Measurements from ENCODE around the gene MYBPHL.
"Not testable (repeated sequence)": the region's sequence is repeated elsewhere in the genome, so short reads cannot be mapped to it uniquely, and the experiment has no call there.

MYBPHL gene

DNA sequence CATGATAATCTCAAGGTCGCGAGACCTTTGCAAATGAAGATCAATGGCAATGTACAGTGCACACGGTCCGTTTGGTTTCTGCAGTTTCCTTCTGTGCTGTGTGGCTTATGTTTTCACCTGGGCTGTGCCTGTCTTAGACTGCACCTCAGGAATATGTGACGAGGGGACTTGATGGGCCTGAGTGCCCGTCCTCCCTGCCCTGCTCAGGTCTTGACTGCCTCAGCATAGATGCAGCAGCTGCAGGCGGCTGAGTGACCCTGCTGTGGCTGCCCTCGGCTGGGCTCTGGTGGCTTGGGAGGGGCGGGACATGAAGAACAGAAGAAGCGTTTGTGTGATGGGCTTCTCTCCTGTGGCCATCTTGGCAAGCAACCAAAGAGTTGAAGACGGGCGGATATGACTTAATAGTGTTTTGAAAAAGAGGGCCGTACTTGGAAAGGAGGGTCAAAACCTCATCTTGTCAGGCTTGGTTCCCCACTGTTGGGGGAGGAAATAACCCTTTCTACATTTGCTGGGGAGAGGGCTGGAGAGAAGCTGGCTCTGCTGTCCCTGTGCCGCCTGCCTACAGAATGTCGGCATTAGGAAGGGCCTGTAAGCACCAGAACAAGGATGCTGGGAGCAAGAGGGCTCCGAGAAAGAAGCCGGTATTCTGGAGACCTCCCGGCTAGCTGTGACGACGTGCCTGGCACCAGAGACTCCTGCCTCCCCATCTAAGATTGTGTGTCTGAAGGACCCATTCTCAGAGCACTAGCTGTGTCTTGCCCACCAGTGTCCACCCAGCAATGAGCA, 7.1 kb downstream of the MYBPHL start:
- no peaks in the 10 kb centered on the region for H3K27me3 ChIP-seq (ENCODE audit: insufficient read depth, low read length)
- H3K9me3 ChIP-seq (ENCODE audit: low read length): no peaks in the 10 kb centered on the region
- H3K36me3 ChIP-seq (ENCODE audit: insufficient read depth, low read length): no peaks in the 10 kb centered on the region
- no peak overlapping the region for H2AFZ ChIP-seq (ENCODE audit: low read depth, low read length)
- H3K4me3 ChIP-seq (ENCODE audit: low read length): no peak overlapping the region
- H3K4me1 ChIP-seq (ENCODE audit: insufficient read depth, low read length): peaks cover 9% of the 10 kb centered on the region

DNA sequence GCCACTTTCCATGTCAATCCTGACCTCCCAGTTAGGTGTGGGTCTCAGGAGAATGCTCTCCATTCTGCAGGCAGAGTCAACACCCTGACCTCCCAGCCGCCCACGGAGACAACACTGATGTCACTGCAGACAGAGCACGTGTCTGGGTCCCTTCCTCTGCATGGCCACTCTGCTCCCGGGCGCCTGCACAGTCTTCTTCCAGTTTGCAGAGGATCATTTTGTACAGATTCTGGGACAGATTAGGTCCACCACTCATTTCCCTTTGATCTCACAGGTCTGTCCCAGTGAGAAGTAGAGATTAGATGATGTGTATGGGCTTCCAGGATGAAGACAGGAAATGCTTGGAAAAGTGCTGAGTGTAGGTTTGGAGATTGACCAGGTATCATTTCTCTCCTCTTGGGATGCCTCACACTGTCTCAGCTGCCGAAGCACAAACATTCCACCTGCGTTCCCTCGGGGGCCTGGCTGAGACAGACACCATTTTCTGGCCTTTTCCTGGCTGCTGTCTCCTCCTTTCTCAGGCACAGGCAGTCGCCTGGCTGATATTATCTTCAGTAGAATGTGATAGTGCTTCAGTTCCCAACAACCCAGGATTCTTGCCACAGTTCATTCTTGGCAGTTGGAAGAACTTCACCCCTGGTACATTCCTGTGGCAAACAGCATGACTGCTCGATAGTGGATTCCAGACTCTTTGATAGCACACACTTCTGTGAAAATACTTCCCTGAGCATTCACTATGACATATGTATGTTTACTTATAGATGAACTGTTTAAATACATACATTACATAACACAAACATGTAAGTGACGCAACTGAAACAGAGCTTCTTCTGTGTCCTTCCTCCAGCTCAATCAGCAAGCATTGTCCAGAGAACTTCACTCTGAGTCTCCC, 7.9 kb downstream of the MYBPHL start:
- no peak overlapping the region for H3K4me3 ChIP-seq (ENCODE audit: low read length)
- H3K27me3 ChIP-seq (ENCODE audit: insufficient read depth, low read length): no peaks in the 10 kb centered on the region
- H3K36me3 ChIP-seq (ENCODE audit: insufficient read depth, low read length): no peaks in the 10 kb centered on the region
- no peak overlapping the region for H2AFZ ChIP-seq (ENCODE audit: low read depth, low read length)
- no peaks in the 10 kb centered on the region for H3K9me3 ChIP-seq (ENCODE audit: low read length)
- peaks cover 3% of the 10 kb centered on the region for H3K4me1 ChIP-seq (ENCODE audit: insufficient read depth, low read length)

DNA sequence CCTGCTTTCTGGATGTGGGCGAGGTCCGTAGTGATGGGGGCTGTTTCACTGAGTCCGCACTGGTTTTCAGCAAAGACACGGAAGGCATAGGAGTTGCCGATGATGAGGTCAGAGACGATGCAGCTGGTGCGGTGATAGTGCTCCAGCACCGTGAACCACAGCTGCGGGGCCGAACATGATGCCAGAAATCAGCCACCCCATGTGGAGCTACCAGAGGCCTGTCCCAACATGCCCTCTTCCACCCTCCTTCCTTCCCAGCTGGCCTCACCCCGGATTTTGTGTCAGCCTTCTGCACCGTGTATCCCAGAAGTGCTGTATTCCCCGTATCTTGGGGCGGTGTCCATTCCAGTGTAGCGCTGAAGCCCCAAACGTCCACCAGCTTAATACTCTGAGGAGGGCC, 10.0 kb downstream of the MYBPHL start:
- Histone ChIP-seq H3K36me3 (ENCODE audit: insufficient read depth, low read length) (no peaks in the 10 kb centered on the region), H2AFZ (ENCODE audit: low read depth, low read length) (no peak overlapping the region), H3K4me1 (ENCODE audit: insufficient read depth, low read length) (peaks cover 11% of the 10 kb centered on the region)

DNA sequence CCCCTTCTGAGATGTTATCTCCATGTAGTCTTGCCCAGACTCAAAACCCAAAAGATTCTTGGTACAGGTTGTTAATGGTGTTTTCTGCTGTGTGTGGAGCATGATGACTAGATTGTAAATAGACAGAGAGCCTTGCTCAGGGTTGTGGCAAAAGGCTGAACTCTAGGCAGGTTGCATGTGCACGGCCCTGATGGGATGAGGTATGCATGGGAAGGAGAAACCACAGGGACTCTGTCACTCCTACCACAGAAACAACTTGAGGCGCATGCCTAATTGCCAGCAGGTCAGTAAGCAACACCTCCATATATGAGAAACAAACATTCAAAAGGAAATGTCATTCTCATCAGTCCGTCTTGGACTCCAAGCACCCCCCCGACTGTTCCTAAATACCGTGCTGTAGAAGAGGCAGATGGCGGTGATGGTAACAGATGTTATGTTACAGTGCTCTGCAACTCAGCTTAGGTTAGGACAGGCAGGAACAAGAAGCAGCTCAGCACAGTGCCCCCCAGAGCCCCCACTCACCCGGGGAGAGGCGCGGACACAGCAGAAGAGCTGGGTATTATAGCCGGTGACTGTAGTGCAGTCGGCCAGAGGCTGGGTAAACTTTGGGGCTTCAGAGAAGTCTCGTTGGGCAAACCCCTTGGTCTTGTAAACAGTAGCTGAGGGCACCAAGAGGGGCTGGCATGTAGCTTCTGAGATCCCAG, 10.9 kb downstream of the MYBPHL start:
- Histone ChIP-seq H3K9me3 (ENCODE audit: low read length) (no peaks in the 10 kb centered on the region), H3K36me3 (ENCODE audit: insufficient read depth, low read length) (no peaks in the 10 kb centered on the region), H3K27me3 (ENCODE audit: insufficient read depth, low read length) (no peaks in the 10 kb centered on the region), H3K4me1 (ENCODE audit: insufficient read depth, low read length) (peaks cover 11% of the 10 kb centered on the region), H3K4me3 (ENCODE audit: low read length) (no peak overlapping the region), H2AFZ (ENCODE audit: low read depth, low read length) (no peak overlapping the region)

More for the DNA sequence above, 10.0 kb downstream of the MYBPHL start:
- Histone ChIP-seq H3K27me3 (ENCODE audit: insufficient read depth, low read length) (no peaks in the 10 kb centered on the region), H3K9me3 (ENCODE audit: low read length) (no peaks in the 10 kb centered on the region), H3K4me3 (ENCODE audit: low read length) (no peak overlapping the region)

DNA sequence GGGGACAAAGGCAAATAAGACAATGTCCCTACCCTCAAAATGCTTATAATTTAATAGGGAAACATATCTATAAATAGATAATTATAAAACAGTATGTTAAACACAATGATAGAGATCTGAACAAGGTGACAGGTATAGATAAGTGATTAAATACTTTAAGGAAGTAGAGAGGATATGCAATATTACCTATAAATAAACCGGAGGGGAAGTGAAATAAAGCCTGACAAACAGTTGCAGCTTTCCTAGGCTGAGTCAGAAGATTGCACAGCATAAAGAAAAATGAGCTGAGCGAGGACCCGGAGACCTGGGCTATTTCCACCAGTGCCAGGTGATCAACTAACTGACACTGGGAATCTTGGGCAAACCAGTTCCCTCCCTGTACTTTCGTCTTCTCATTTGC, 12.3 kb downstream of the MYBPHL start:
- Histone ChIP-seq H3K4me1 (ENCODE audit: insufficient read depth, low read length) (peaks cover 14% of the 10 kb centered on the region), H2AFZ (ENCODE audit: low read depth, low read length) (no peak overlapping the region), H3K36me3 (ENCODE audit: insufficient read depth, low read length) (no peaks in the 10 kb centered on the region), H3K27me3 (ENCODE audit: insufficient read depth, low read length) (no peaks in the 10 kb centered on the region), H3K4me3 (ENCODE audit: low read length) (no peak overlapping the region), H3K9me3 (ENCODE audit: low read length) (no peaks in the 10 kb centered on the region)

DNA sequence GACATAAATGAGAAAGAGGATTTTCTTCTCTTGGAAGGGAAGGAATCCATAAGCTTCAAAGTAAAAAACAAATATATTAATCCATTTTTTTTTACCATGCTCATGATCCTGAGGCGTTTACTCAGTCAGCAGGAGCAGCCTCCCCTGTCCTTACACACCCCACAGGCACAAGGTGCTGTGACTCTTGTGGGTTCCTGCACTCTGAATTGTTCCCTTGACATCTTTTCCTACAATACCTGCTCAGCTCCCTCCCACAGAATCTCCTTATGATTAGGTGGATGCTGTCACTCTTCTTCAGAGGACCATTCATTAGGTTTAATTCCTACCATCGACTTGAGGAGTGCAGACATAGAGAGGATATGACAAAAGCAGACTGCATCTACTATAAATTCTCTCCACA, 13.8 kb downstream of the MYBPHL start:
- Histone ChIP-seq H2AFZ (ENCODE audit: low read depth, low read length) (no peak overlapping the region), H3K36me3 (ENCODE audit: insufficient read depth, low read length) (no peaks in the 10 kb centered on the region), H3K4me3 (ENCODE audit: low read length) (no peak overlapping the region), H3K27me3 (ENCODE audit: insufficient read depth, low read length) (no peaks in the 10 kb centered on the region), H3K4me1 (ENCODE audit: insufficient read depth, low read length) (peaks cover 11% of the 10 kb centered on the region), H3K9me3 (ENCODE audit: low read length) (no peaks in the 10 kb centered on the region)

DNA sequence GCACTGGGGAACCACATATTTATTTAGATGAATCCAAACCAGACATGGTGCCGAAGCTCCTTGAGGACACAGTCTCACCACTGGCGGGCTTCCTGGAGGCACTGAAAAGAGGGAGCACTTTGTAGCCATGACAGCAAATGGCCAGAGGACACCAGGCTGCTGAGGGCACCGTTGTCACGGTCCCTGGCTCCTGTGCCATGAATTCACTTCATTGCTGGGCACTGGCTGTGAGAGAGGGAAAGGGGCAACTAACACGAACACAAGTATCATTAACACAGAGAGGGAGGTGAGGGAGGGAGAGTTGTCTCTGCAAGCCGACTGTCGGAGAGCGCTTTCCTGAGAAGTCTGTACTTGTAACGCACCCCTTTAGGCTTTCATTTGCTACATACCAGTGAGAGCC, 14.4 kb downstream of the MYBPHL start:
- Histone ChIP-seq H3K9me3 (ENCODE audit: low read length) (no peaks in the 10 kb centered on the region), H3K4me3 (ENCODE audit: low read length) (no peak overlapping the region), H3K27me3 (ENCODE audit: insufficient read depth, low read length) (no peaks in the 10 kb centered on the region), H2AFZ (ENCODE audit: low read depth, low read length) (no peak overlapping the region), H3K36me3 (ENCODE audit: insufficient read depth, low read length) (no peaks in the 10 kb centered on the region), H3K4me1 (ENCODE audit: insufficient read depth, low read length) (peaks cover 11% of the 10 kb centered on the region)

DNA sequence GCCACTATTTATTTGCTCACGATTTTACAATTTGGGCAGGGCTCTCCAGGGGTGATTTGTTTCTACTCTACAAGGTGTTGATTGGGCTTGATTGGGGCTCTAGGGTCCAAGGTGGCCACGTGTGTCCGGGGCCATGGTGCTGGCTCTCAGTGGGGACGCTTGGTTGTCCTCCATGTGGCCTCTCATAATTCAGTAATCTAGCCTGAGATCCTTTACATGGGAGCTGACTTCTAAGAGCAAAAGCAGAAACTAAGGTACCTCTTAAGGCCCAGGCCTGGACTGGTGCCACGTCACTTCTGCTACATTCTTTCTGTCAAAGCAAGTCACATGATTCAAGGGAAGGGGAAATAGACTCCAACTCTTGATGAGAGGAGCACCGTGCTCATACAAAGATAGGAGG, 15.8 kb downstream of the MYBPHL start:
- H3K4me3 ChIP-seq (ENCODE audit: low read length): no peak overlapping the region
- no peak overlapping the region for H2AFZ ChIP-seq (ENCODE audit: low read depth, low read length)
- no peaks in the 10 kb centered on the region for H3K9me3 ChIP-seq (ENCODE audit: low read length)
- H3K27me3 ChIP-seq (ENCODE audit: insufficient read depth, low read length): no peaks in the 10 kb centered on the region
- no peaks in the 10 kb centered on the region for H3K36me3 ChIP-seq (ENCODE audit: insufficient read depth, low read length)
- peaks cover 20% of the 10 kb centered on the region for H3K4me1 ChIP-seq (ENCODE audit: insufficient read depth, low read length)

DNA sequence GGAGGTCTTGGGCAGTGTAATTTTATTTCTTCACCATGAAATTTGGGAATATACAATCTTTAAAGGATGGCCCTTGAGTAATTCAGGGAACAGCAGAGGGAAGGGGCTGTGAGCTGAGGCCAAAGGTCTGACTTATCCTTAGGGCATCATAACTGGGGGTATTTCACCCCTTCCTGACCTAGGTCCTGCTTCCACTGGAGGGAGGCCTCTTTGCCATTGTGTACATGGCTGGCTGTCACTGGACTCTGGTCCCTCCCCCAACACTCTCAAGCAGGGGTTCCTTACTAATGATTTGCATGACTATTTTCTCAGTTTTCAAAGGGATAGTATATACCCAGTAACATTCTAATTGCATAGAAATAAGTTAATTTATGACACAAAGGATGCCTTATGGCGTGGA, 16.7 kb downstream of the MYBPHL start:
- Histone ChIP-seq H3K4me3 (ENCODE audit: low read length) (no peak overlapping the region), H3K4me1 (ENCODE audit: insufficient read depth, low read length) (peaks cover 28% of the 10 kb centered on the region), H3K27me3 (ENCODE audit: insufficient read depth, low read length) (no peaks in the 10 kb centered on the region), H3K36me3 (ENCODE audit: insufficient read depth, low read length) (no peaks in the 10 kb centered on the region), H3K9me3 (ENCODE audit: low read length) (no peaks in the 10 kb centered on the region), H2AFZ (ENCODE audit: low read depth, low read length) (no peak overlapping the region)

DNA sequence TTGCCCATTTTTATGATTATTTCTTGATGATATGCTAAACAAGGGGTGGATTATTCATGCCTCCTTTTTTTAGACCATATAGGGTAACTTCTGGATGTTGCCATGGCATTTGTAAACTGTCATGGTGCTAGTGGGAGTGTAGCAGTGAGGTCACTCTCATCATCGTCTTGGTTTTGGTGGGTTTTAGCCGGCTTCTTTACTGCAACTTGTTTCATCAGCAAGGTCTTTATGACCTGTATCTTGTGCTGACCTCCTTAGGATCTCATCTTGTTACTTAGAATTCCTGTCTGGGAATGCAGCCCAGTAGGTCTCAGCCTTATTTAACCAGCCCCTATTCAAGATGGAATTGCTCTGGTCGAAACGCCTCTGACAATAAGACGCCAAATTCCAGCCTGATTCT, 20.0 kb downstream of the MYBPHL start:
- not testable (repeated sequence) for H3K27me3 ChIP-seq (ENCODE audit: insufficient read depth, low read length); H2AFZ ChIP-seq (ENCODE audit: low read depth, low read length); H3K9me3 ChIP-seq (ENCODE audit: low read length); H3K36me3 ChIP-seq (ENCODE audit: insufficient read depth, low read length); H3K4me3 ChIP-seq (ENCODE audit: low read length)
- H3K4me1 ChIP-seq (ENCODE audit: insufficient read depth, low read length): peaks cover 42% of the 10 kb centered on the region

DNA sequence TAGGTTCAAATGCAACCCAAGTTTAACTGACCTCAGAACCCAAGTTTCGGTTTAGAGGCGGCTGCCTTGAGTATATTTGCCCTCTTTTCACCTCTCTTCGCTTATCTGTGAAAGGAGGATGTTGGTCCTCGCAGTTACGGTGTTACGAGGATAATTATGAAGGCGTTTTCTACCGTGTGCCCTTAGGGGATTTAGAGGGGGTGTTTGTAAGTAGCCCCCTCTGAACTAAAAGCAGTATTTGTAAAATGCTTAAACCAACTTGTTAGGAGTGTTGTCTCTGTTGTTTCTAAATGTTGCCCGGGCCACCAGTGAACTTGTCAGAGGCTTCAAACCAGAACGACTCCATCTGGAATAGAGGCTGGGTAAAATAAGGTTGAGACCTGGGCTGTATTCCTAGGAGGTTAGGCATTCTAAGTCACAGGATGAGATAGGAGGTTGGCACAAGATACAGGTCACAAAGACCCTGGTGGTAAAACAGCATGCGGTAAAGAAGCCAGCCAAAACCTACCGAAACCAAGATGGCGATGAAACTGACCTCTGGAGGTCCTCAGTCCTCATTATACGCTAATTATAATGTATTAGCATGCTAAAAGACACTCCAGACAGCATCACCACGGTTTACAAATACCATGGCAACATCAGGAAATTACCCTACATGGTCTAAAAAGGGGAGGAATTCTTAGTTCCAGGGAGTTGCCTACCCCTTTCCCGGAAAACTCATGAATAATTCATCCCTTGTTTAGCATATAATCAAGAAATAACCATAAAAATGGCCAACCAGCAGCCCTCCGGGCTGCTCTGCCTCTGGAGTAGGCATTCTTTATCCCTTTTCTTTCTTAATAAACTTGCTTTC, 22.8 kb downstream of the MYBPHL start:
- peaks cover 24% of the 10 kb centered on the region for H3K36me3 ChIP-seq (ENCODE audit: insufficient read depth, low read length)
- no peaks in the 10 kb centered on the region for H3K9me3 ChIP-seq (ENCODE audit: low read length)
- peak overlapping the region; percentile 86 for H3K4me3 ChIP-seq (ENCODE audit: low read length)
- peak overlapping the region; percentile 7 for H2AFZ ChIP-seq (ENCODE audit: low read depth, low read length)
- peaks cover 62% of the 10 kb centered on the region for H3K4me1 ChIP-seq (ENCODE audit: insufficient read depth, low read length)
- H3K27me3 ChIP-seq (ENCODE audit: insufficient read depth, low read length): no peaks in the 10 kb centered on the region

DNA sequence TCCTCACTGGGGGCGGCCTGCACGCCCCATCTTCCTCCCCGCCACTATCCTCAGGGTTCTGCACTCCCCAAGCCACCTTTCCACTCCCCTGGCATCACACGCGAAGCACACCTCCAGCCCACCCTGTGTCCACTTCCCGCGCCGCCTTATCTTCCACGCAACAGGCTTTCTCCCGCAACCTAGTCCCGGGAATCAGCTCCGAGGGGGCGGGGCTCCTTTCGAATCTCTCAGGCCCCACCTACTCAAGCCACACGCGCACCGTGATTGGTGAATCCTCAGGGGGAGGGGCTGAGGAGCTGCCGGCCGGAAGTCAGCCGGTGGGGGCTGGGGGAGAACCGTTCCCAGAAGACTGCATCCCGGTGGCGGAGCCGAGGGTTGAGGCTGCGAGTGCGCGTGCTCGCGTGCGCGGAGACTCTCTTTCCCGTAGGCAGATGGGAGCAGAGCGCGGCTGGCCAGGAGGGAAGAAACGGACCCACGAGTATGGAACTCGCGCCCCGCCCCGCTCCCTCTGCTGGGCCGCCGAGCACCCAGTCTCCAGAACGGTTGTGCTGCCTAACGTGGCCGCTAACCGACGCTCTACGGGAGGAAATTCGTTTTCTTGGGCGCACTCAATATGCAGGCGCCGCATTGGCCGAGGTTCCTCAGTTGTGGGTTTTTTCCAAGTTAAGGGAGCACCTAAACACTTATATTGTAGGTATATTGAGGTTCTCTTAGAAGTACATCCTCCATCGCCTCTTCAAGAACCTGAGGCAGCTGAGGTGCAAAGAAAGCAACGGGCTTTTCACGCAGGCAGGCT, 23.7 kb downstream of the MYBPHL start, which contains the start of gene PSRC1:
Gene PSRC1, minus strand, starts transcription at position 194 of the 796 bp plus-strand sequence.
- Histone ChIP-seq H2AFZ (ENCODE audit: low read depth, low read length) (peak within 1 kb of the TSS; percentile 7), H3K27me3 (ENCODE audit: insufficient read depth, low read length) (no peaks in the 10 kb centered on the region), H3K4me3 (ENCODE audit: low read length) (peak within 1 kb of the TSS; percentile 86), H3K4me1 (ENCODE audit: insufficient read depth, low read length) (peaks cover 64% of the 10 kb centered on the region), H3K36me3 (ENCODE audit: insufficient read depth, low read length) (peaks cover 30% of the 10 kb centered on the region), H3K9me3 (ENCODE audit: low read length) (no peaks in the 10 kb centered on the region)
